ENCODE results near the gene TSPYL1. TPM values are rescaled to one million over a fixed set of nuclear protein-coding genes. Genes with fewer than 3 reads are reported as not detected.
A peak's percentile ranks its signal among the peaks of the same experiment; 100 is the strongest.

TSPYL1 gene
- total and polyA plus RNA-seq, 9 of the 15 experiments (the other 6 are each of a cell fraction or from before 2014, with no cell fraction given): 23.1 to 56.8 (median 37.9) TPM

GRCh38 chr6:116280933-116281316, 1.2 kb upstream of the TSPYL1 start (continued):
- no peak for TF ChIP-seq SNRNP70 (optimal IDR thresholded peaks at IDR 0.05; ENCODE audit: low read depth, low read length)
- no peak for TF ChIP-seq E4F1 (CRISPR knock-in tag; IDR thresholded peaks at IDR 0.05; ENCODE audit: borderline replicate concordance)
- no peak for TF ChIP-seq TCF15 (CRISPR knock-in tag; IDR thresholded peaks at IDR 0.05)
- no peak for TF ChIP-seq ID3 (CRISPR knock-in tag; IDR thresholded peaks at IDR 0.05)
- no peak for TF ChIP-seq ID3 (tag; IDR thresholded peaks at IDR 0.05)
- TF ChIP-seq GTF2B (IDR thresholded peaks at IDR 0.05; ENCODE audit: extremely low read depth, insufficient read length): no peak
- no peak for TF ChIP-seq GMEB1 (CRISPR knock-in tag; IDR thresholded peaks at IDR 0.05)
- no peak for TF ChIP-seq ARHGAP35 (IDR thresholded peaks at IDR 0.05; ENCODE audit: partially characterized antibody)
- no peak for TF ChIP-seq MECOM (CRISPR knock-in tag; IDR thresholded peaks at IDR 0.05)
- 0 out of 2 replicates have a peak, but pooled peaks have one; percentile 58 for TF ChIP-seq ZBTB9 (CRISPR knock-in tag; IDR thresholded peaks at IDR 0.05)
- no peak for TF ChIP-seq ZNF354B (CRISPR knock-in tag; IDR thresholded peaks at IDR 0.05)
- no peak for TF ChIP-seq CREBBP (IDR thresholded peaks at IDR 0.05; ENCODE audit: low read depth, low read length)
- TF ChIP-seq FOXJ2 (tag; IDR thresholded peaks at IDR 0.05): 0 out of 2 replicates have a peak, but pooled peaks have one; percentile 24
- no peak for TF ChIP-seq BRF1 (IDR thresholded peaks at IDR 0.05; ENCODE audit: borderline replicate concordance, extremely low read depth, insufficient read length)
- no peak for TF ChIP-seq PML (IDR thresholded peaks at IDR 0.05; ENCODE audit: low read length)
- no peak for TF ChIP-seq GABPA (tag; conservative IDR thresholded peaks at IDR 0.05; ENCODE audit: low read depth)
- TF ChIP-seq PHB (CRISPR knock-in tag; IDR thresholded peaks at IDR 0.05): no peak
- no peak for TF ChIP-seq ZBTB8A (IDR thresholded peaks at IDR 0.05; ENCODE audit: partially characterized antibody)
- no peak for TF ChIP-seq RCOR1 (IDR thresholded peaks at IDR 0.05; ENCODE audit: borderline replicate concordance in 1 of 2, low read depth in 2 of 2, low read length in 2 of 2)
- TF ChIP-seq ZNF143 (CRISPR knock-in tag; IDR thresholded peaks at IDR 0.05): no peak
- no peak for TF ChIP-seq ILK (tag; IDR thresholded peaks at IDR 0.05; ENCODE audit: borderline replicate concordance, low read depth)
- no peak for TF ChIP-seq ZNF695 (CRISPR knock-in tag; IDR thresholded peaks at IDR 0.05)
- no peak for TF ChIP-seq CHD1 (IDR thresholded peaks at IDR 0.05; ENCODE audit: low read length)

Data from K562 (cell line).